Astrocyte (in vitro differentiated cells and primary cell): ENCODE data around the gene TMEM87B. TPM values are rescaled to one million over a fixed set of nuclear protein-coding genes. Genes with fewer than 3 reads are reported as not detected.

ENCODE experiments used
- DNase-seq: peaks from one replicate; pipeline ENCODE4 v3.0.0-alpha.2; 2010; ENCODE audit warnings: low read depth
- FAIRE-seq: peaks from 2 replicates; lab custom pipeline; 2011; peaks lifted over from hg19 to GRCh38; lab: Jason Lieb, UNC
- H2AFZ ChIP-seq: 2 replicates; pipeline ENCODE4 v1.6.0; 2012; ENCODE audit warnings: low read depth, low read length, inconsistent platforms
- H3K27ac ChIP-seq: 2 replicates; pipeline ENCODE4 v1.5.1; 2011; ENCODE audit warnings: low read depth, low read length, inconsistent platforms
- H3K27me3 ChIP-seq: 2 replicates; pipeline ENCODE4 v1.6.0; 2011; ENCODE audit warnings: low read length, inconsistent platforms; ENCODE audit not compliant: insufficient read depth
- H3K36me3 ChIP-seq: 2 replicates; pipeline ENCODE4 v1.5.1; 2011; ENCODE audit warnings: low read length, inconsistent platforms; ENCODE audit not compliant: insufficient read depth
- H3K4me1 ChIP-seq: 2 replicates; pipeline ENCODE4 v1.5.1; 2011; ENCODE audit warnings: low read length, inconsistent platforms; ENCODE audit not compliant: insufficient read depth
- H3K4me2 ChIP-seq: 2 replicates; pipeline ENCODE4 v1.6.0; 2012; ENCODE audit warnings: low read length, inconsistent platforms
- H3K4me3 ChIP-seq: 2 replicates; pipeline ENCODE4 v1.5.1; 2011; ENCODE audit warnings: low read depth, mild to moderate bottlenecking, low read length, inconsistent platforms; ENCODE audit not compliant: insufficient read depth
- H3K79me2 ChIP-seq: 2 replicates; pipeline ENCODE4 v1.6.0; 2012; ENCODE audit warnings: mild to moderate bottlenecking, low read length, inconsistent platforms; ENCODE audit not compliant: insufficient read depth
- H3K9ac ChIP-seq: 2 replicates; pipeline ENCODE4 v1.6.0; 2012; ENCODE audit warnings: mild to moderate bottlenecking, low read length, inconsistent platforms
- H3K9me3 ChIP-seq: 2 replicates; pipeline ENCODE4 v1.5.1; 2012; ENCODE audit warnings: low read depth, mild to moderate bottlenecking, low read length, inconsistent platforms; ENCODE audit not compliant: insufficient read depth
- H4K20me1 ChIP-seq: 2 replicates; pipeline ENCODE4 v1.6.0; 2012; ENCODE audit warnings: low read length, inconsistent platforms; ENCODE audit not compliant: insufficient read depth
- H3K27ac Mint-ChIP-seq: one replicate; pipeline ENCODE4 v1.8.0; 2021; ENCODE audit warnings: mild to moderate bottlenecking, mixed read lengths; ENCODE audit not compliant: unreplicated experiment
- H3K27me3 Mint-ChIP-seq: one replicate; pipeline ENCODE4 v1.8.0; 2021; ENCODE audit warnings: low read depth, mixed read lengths; ENCODE audit not compliant: unreplicated experiment
- H3K36me3 Mint-ChIP-seq: one replicate; pipeline ENCODE4 v1.8.0; 2021; ENCODE audit warnings: low read depth, mixed read lengths; ENCODE audit not compliant: unreplicated experiment
- H3K4me1 Mint-ChIP-seq: one replicate; pipeline ENCODE4 v1.8.0; 2021; ENCODE audit warnings: low read depth, mixed read lengths; ENCODE audit not compliant: unreplicated experiment
- H3K4me3 Mint-ChIP-seq: one replicate; pipeline ENCODE4 v1.8.0; 2021; ENCODE audit warnings: mild to moderate bottlenecking, moderate library complexity, mixed read lengths; ENCODE audit not compliant: unreplicated experiment
- H3K9me3 Mint-ChIP-seq: one replicate; pipeline ENCODE4 v1.8.0; 2021; ENCODE audit warnings: mild to moderate bottlenecking, mixed read lengths; ENCODE audit not compliant: unreplicated experiment
- CTCF ChIP-seq: IDR thresholded peaks from 2 replicates; pipeline ENCODE4 v1.5.1; 2011; ENCODE audit warnings: low read depth, mild to moderate bottlenecking, inconsistent platforms, low read length, moderate library complexity; ENCODE audit not compliant: insufficient read depth
- EZH2 ChIP-seq: IDR thresholded peaks from 2 replicates; pipeline ENCODE4 v1.6.1; 2012; ENCODE audit warnings: mild to moderate bottlenecking, low read length, inconsistent platforms; ENCODE audit not compliant: insufficient read depth
- total RNA-seq: library from RNA; stranded (reverse); gene quantifications from 2 replicates; pipeline ENCODE4 v1.2.1, GENCODE V29; 2021

The TMEM87B gene
- total RNA-seq, 1 donor from 2014 or later: 27.2 TPM

- Mint-ChIP-seq H3K4me3 (no peak overlapping the region), H3K4me1 (peaks cover 1% of the 10 kb centered on the region), H3K27me3 (no peaks in the 10 kb centered on the region), H3K27ac (peak overlapping the region; percentile 48), H3K36me3 (peaks cover 5% of the 10 kb centered on the region), H3K9me3 (peaks cover 10% of the 10 kb centered on the region)
- no peak for TF ChIP-seq CTCF
- no peaks in the 10 kb centered on the region for H3K79me2 ChIP-seq
- H3K27ac ChIP-seq: no peak overlapping the region
- H3K27me3 ChIP-seq: no peaks in the 10 kb centered on the region
- FAIRE-seq: no peak
- H3K9me3 ChIP-seq: peaks cover 5% of the 10 kb centered on the region
- no peak overlapping the region for H2AFZ ChIP-seq
- DNase-seq: no peak
- no peaks in the 10 kb centered on the region for H3K4me1 ChIP-seq
- no peaks in the 10 kb centered on the region for H4K20me1 ChIP-seq
- no peak overlapping the region for H3K9ac ChIP-seq
- no peaks in the 10 kb centered on the region for H3K36me3 ChIP-seq
- no peak overlapping the region for H3K4me3 ChIP-seq
- H3K4me2 ChIP-seq: no peak overlapping the region
These were observed 7.4 kb upstream of the TMEM87B start for GRCh38 chr2:112047537-112048235.

GRCh38 chr2:112048236-112048592 lies 6.9 kb upstream of the TMEM87B start:
- H3K4me1 ChIP-seq: no peaks in the 10 kb centered on the region
- H4K20me1 ChIP-seq: no peaks in the 10 kb centered on the region
- H3K36me3 Mint-ChIP-seq: peaks cover 5% of the 10 kb centered on the region
- no peaks in the 10 kb centered on the region for H3K27me3 ChIP-seq
- FAIRE-seq (no peak), DNase-seq (no peak)
- H3K27me3 Mint-ChIP-seq: no peaks in the 10 kb centered on the region
- no peak overlapping the region for H3K27ac Mint-ChIP-seq
- H3K4me3 ChIP-seq: no peak overlapping the region
- peaks cover 5% of the 10 kb centered on the region for H3K9me3 ChIP-seq
- no peak overlapping the region for H3K27ac ChIP-seq
- peaks cover 10% of the 10 kb centered on the region for H3K9me3 Mint-ChIP-seq
- H3K4me3 Mint-ChIP-seq: no peak overlapping the region
- H3K9ac ChIP-seq: no peak overlapping the region
- H2AFZ ChIP-seq: no peak overlapping the region
- H3K36me3 ChIP-seq: no peaks in the 10 kb centered on the region
- H3K4me1 Mint-ChIP-seq: peaks cover 1% of the 10 kb centered on the region
- no peak for TF ChIP-seq CTCF
- no peak for TF ChIP-seq EZH2
- H3K79me2 ChIP-seq: no peaks in the 10 kb centered on the region
- H3K4me2 ChIP-seq: no peak overlapping the region

- Histone ChIP-seq H3K4me2 (no peak overlapping the region), H3K36me3 (no peaks in the 10 kb centered on the region), H3K4me1 (peaks cover 3% of the 10 kb centered on the region), H3K9me3 (peaks cover 5% of the 10 kb centered on the region), H3K79me2 (no peaks in the 10 kb centered on the region), H4K20me1 (peaks cover 3% of the 10 kb centered on the region), H3K9ac (no peak overlapping the region), H3K27me3 (no peaks in the 10 kb centered on the region), H3K4me3 (no peak overlapping the region), H3K27ac (no peak overlapping the region), H2AFZ (no peak overlapping the region)
- TF ChIP-seq EZH2: no peak
- TF ChIP-seq CTCF: peak; percentile 89
- Mint-ChIP-seq H3K4me3 (no peak overlapping the region), H3K36me3 (peaks cover 2% of the 10 kb centered on the region), H3K27ac (no peak overlapping the region), H3K27me3 (no peaks in the 10 kb centered on the region), H3K4me1 (peaks cover 4% of the 10 kb centered on the region), H3K9me3 (peaks cover 5% of the 10 kb centered on the region)
- FAIRE-seq (no peak), DNase-seq (peak; percentile 32)
These were observed 6.2 kb upstream of the TMEM87B start for GRCh38 chr2:112048887-112049286.
